ENCODE results near the gene LAMA4.
"Not testable (repeated sequence)": the region's sequence is repeated elsewhere in the genome, so short reads cannot be mapped to it uniquely, and the experiment has no call there.

LAMA4 gene

DNA sequence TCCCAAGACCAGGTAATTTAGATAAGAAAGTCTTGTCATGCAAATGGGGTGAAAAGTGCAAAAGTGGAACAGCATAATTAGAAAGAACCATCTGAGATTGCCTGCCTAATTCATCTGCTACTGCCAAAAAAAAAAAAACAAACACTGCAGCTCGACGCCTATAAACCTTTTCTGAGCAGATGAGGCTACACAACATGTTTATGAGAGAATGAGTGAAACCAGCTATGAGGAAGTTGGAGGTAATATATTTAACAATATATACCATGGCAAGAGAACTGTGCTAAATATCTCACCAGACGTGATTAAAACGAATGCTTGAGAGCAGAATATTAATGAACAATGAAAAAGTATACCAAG, 50.0 kb downstream of the LAMA4 start:
- H3K4me3 ChIP-seq (ENCODE audit: low read depth, low read length), result no peak overlapping the region
- TF ChIP-seq, protein P1, sequence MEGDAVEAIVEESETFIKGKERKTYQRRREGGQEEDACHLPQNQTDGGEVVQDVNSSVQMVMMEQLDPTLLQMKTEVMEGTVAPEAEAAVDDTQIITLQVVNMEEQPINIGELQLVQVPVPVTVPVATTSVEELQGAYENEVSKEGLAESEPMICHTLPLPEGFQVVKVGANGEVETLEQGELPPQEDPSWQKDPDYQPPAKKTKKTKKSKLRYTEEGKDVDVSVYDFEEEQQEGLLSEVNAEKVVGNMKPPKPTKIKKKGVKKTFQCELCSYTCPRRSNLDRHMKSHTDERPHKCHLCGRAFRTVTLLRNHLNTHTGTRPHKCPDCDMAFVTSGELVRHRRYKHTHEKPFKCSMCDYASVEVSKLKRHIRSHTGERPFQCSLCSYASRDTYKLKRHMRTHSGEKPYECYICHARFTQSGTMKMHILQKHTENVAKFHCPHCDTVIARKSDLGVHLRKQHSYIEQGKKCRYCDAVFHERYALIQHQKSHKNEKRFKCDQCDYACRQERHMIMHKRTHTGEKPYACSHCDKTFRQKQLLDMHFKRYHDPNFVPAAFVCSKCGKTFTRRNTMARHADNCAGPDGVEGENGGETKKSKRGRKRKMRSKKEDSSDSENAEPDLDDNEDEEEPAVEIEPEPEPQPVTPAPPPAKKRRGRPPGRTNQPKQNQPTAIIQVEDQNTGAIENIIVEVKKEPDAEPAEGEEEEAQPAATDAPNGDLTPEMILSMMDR (IDR thresholded peaks at IDR 0.05; ENCODE audit: borderline replicate concordance, insufficient read depth, low read depth, low read length), result no peak

DNA sequence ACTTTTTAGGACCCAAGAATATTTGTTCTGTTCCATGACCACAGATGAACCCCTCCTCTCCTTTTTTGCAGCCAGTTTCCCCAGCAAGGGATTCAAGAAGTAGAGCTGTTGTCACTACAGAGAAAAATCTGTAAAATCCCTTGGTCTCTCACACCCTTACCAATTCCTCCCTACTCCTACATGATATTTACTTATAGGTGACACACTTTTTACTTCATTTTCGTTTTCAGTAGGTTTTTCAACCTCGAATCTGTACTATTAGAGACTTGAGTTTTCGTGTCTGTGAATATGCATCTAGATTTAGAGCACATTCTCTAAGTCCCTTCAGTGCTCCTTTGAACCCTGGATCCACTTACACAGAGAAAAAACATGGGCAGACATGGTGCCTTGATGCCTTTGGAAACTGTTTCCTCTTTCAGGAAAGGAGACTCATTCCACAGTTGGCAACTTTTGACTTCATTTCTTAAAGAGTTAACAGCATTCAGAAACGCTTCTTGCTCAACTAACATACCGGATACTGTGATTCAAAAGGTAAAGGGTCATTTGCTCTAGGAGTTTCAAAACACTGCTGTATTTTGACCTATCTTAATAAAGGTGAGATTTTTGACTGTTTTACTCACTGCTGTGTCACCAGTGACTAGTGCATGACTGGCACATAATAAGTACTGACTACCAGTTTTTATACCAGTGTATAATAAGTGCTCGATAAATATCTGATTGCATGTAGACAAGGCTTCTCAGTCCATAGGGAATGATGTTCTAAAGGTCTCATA, 50.6 kb downstream of the LAMA4 start:
- H3K4me3 ChIP-seq (ENCODE audit: low read depth, low read length), result no peak overlapping the region
- TF ChIP-seq, protein P1 (IDR thresholded peaks at IDR 0.05; ENCODE audit: borderline replicate concordance, insufficient read depth, low read depth, low read length), result no peak

DNA sequence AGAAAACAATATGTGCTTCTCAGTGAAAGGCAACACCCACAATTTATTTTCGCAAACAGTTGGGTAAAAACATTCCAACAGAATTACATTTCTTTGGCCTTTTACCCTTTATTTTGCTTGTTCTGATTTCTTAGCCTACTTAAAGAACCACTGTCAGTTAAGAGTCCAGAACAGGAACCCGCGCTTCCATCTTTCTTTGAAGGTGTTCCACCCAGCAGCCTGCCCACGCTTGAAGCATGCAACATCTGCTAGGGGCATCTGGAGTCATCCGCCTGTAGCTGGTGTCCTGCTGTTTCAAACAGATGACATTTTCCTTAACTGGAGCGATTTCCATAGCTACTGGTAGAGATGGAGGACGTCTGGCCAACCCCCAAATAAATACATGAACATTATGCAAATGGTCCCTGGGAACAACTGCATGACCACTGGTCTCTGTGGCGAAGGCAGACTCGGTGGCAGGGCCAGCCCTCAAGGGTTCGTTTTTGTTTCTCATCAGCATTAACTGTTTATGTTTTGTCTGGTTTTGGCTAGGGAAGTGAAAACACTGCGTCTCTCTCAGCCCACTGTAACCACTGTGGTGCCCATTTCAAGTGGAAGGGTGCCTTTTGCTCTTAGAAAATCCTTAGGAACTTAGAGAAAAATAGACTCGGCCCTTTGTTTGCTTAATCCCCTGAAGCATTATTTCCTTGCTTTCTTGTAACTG, 51.6 kb downstream of the LAMA4 start:
- H3K4me3 ChIP-seq (ENCODE audit: low read depth, low read length), result no peak overlapping the region
- TF ChIP-seq, protein P1 (IDR thresholded peaks at IDR 0.05; ENCODE audit: borderline replicate concordance, insufficient read depth, low read depth, low read length), result no peak

DNA sequence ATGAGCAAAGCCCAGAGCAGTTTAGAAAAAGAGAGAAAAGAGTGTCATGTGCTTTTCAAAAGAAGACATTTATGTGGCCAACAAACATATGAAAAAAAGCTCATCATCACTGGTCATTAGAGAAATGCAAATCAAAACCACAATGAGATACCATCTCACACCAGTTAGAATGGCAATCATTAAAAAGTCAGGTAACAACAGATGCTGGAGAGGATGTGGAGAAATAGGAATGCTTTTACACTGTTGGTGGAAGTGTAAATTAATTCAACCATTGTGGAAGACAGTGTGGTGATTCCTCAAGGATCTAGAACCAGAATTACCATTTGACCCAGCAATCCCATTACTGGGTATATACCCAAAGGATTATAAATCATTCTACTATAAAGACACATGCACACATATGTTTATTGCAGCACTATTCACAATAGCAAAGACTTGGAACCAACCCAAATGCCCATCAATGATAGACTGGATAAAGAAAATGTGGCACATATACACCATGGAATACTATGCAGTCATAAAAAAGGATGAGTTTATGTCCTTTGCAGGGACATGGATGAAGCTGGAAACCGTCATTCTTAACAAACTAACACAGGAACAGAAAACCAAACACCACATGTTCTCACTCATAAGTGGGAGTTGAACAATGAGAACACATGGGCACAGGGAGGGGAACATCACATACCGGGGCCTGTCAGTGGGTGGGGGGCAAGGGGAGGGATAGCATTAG, 54.0 kb downstream of the LAMA4 start:
- H3K4me3 ChIP-seq (ENCODE audit: low read depth, low read length), result not testable (repeated sequence)

DNA sequence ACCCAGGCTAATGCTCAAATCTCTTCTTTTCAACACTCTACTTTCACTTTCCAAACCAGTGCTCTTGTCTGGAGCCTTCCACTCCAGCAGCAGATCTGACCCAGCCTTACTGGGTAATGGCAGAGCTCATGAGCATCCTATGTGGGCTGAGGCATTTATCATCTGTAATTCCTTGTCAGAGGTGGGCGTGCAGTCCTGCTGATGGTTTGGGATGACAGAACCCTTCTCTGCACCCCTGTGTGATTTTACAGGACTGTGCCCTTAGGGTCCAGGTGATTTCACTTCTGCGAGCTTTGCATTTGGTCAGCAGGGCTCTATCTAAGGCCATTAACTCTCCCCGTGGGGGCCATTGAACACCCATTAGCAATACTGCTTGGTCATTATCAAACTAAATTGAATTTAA, 55.4 kb downstream of the LAMA4 start:
- TF ChIP-seq, protein P1 (IDR thresholded peaks at IDR 0.05; ENCODE audit: borderline replicate concordance, insufficient read depth, low read depth, low read length), result no peak
- no peak overlapping the region for H3K4me3 ChIP-seq (ENCODE audit: low read depth, low read length)

DNA sequence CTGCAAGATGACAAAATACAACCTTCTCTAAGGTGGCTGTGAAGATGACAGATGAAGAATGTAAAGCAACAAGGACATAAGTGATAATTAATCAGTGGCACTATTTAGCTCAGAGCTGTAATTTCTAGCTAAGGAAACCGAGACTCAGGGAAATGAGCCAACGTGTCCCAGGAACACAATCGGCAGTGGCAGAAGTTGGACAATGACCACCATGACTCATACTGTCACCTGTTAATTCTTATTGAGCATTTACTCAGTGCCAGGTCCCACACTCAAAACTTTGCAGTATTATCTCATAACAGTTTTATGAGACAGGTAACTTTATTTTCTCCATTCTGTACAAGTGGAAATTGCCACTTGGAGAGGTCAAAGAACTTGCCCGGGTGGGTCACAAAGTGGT, 55.8 kb downstream of the LAMA4 start:
- TF ChIP-seq, protein P1 (IDR thresholded peaks at IDR 0.05; ENCODE audit: borderline replicate concordance, insufficient read depth, low read depth, low read length), result no peak
- H3K4me3 ChIP-seq (ENCODE audit: low read depth, low read length), result no peak overlapping the region

DNA sequence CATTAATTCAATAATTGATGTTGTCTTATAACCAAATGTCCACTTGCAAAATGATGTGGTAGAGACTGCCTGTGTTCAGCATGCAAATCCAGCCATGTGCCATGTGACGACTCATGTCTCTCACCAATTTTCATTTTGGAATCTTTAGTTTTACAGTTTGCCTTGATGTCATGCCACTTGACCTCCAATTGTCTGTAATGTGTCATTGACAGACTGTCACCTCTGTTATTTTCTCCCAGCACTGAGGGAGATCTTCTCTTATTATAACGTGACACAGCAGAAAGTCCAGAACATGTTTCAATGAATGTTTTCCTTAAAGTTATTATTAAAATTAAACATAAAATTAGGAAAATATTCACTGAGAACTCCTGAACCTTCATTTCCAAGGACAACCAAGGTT, 56.7 kb downstream of the LAMA4 start:
- no peak overlapping the region for H3K4me3 ChIP-seq (ENCODE audit: low read depth, low read length)
- TF ChIP-seq, protein P1 (IDR thresholded peaks at IDR 0.05; ENCODE audit: borderline replicate concordance, insufficient read depth, low read depth, low read length), result no peak

Data from GM12875 (cell line).